ENCODE data around the gene TMEM109.

- TF ChIP-seq ETS1 (conservative IDR thresholded peaks at IDR 0.05; ENCODE audit: control insufficient read depth, low read depth, low read length) = no peak
- TF ChIP-seq MXI1 (IDR thresholded peaks at IDR 0.05; ENCODE audit: low read depth, low read length) = no peak
- no peak for TF ChIP-seq CTCF (IDR thresholded peaks at IDR 0.05 in 2 of 3, conservative IDR thresholded peaks at IDR 0.05 in 1 of 3; ENCODE audit: insufficient read depth in 2 of 3, low read depth in 1 of 3, low read length in 3 of 3)
- no peak for TF ChIP-seq KAT7 (CRISPR knock-in tag; IDR thresholded peaks at IDR 0.05; ENCODE audit: borderline replicate concordance)
- TF ChIP-seq RAD21 (CRISPR knock-in tag; conservative IDR thresholded peaks at IDR 0.05 in 1 of 2, IDR thresholded peaks at IDR 0.05 in 1 of 2) = no peak
- no peak for TF ChIP-seq RB1 (IDR thresholded peaks at IDR 0.05; ENCODE audit: low read depth)
- no peak for TF ChIP-seq RNF2 (IDR thresholded peaks at IDR 0.05)
- no peak for TF ChIP-seq DIDO1 (tag; IDR thresholded peaks at IDR 0.05; ENCODE audit: low read depth)
- no peak for TF ChIP-seq PPARD (CRISPR knock-in tag; IDR thresholded peaks at IDR 0.05)
- TF ChIP-seq RBM34 (IDR thresholded peaks at IDR 0.05; ENCODE audit: borderline replicate concordance, insufficient read depth, low read length) = no peak
- TF ChIP-seq ZNF324 (CRISPR knock-in tag; IDR thresholded peaks at IDR 0.05) = no peak
Observed at GRCh38 chr11:60964801-60965200, 50.8 kb downstream of the TMEM109 start.

Measured in K562 (cell line).